ENCODE measurements around the gene ZNF337. TPM values are rescaled to one million over a fixed set of nuclear protein-coding genes. Genes with fewer than 3 reads are reported as not detected.

ZNF337 gene
- total RNA-seq: 8.7 and 12.1 TPM in 2 replicates

DNA sequence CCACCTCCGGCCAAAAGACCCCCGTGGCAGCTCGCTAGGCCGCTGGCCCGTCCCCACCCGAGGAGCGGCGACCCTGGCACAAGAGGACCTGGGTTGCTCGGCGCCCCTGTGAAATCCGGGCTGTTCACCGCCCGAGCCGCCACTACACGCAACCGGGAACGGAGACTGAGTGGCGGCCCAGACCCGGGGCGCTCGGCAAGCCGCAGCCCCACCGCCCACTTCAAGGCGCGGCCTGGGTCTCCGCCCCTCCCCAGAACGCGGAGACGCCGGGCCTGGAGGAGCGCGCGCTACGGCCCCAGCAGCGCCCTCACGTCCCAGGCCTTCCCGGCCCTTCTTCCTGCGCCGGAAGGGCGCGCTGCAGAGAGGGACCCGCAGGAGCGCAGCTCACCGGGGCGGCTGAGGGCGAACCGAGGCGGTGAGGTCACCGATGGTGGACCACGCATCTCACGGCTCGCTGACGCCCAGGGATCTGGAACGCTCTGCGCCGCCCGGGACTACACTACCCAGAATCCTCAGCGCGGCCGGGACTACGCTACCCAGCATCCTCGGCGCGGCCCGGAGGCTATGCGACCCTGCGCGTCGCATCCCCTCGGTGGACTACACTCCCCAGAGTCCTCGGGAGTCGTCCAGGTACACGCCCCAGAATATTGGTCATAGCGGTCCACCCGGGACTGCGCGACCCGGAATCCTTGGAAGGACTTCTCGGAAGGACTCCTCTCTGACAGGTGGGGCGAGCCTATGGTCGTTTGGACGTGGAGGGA, at the start of gene ZNF337:
Gene ZNF337 (minus strand): TSS at position 483 of the 761 bp plus-strand sequence. CDS start 10,436 bp downstream, outside the sequence.

Other genes starting within 250 kb of the ZNF337 start
- 2.9 and 6.3 TPM in 2 replicates for gene NINL, start 111.3 kb downstream of the ZNF337 start, total RNA-seq
- 5.8 and 7.7 TPM in 2 replicates for gene NANP, start 72.8 kb downstream of the ZNF337 start, total RNA-seq